GM12801 (cell line): ENCODE results near the gene JUNB.

ENCODE experiments used
- CTCF ChIP-seq: IDR thresholded peaks from one replicate; pipeline ENCODE4 v1.5.1; 2011; ENCODE audit warnings: control low read depth; ENCODE audit not compliant: insufficient read length; ENCODE audit errors: extremely low read depth

JUNB gene

DNA sequence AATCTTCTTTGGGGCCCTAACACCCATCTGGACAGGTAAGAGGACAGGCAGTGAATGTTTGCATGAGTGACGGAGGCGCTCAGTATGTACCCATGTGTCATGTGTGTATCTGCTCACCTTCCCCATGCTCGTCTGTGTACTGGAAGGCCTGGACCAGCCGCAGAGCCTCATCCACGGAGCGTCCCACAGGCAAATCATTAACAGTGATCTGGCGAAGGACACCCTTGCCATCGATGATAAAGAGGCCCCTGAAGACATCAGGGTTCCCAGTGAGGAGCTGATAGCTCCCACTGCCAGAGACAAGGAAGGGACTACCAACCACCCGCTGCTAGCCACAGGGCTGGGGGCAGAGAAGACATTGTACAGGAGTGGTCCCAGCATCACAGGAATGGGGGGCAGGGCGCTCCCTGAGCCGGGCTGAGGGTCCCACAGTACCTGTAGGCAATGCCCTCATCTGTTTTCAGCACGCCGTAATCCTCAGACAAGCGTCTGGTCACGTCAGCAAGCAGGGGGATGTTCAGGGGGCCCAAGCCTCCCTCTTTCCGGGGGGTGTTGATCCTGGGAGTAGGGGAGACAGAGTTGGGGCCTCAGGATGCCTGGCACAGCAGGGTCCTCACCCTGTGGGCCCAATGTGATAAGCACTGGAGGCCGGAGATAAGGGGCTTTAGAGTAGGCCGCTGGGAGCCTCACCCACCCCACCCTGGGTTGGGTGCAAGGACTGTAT, 8.6 kb downstream of the JUNB start:
- TF ChIP-seq CTCF: no peak

- no peak for TF ChIP-seq CTCF
These were observed 9.1 kb downstream of the JUNB start for GRCh38 chr19:12800466-12800770.

DNA sequence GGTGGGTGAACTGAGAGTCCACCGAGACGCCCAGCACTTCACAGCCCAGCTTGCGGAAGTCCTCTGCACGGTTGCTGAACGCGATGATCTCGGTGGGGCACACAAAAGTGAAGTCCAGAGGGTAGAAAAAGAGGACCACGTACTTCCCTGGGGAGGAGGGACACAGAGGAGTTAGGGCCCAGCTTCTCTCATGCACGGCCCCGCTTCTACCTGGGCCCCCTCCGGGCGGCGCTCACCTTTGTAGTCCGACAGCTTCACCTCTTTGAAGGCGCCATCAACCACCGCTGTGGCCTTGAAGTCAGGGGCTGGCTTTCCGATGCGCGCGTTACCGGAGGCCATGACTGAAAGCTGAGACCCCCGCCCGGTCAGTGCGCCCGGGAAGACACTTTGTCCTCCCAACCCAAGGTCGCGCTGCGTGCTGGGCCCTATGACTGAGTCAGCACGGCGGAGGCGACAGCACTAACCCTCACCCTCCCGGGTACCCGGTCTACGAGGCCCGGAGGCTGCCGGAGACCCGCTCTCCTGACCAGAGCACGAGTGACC, 9.7 kb downstream of the JUNB start:
- no peak for TF ChIP-seq CTCF

GRCh38 chr19:12801466-12802266, 10.4 kb downstream of the JUNB start, which contains the start of the genes PRDX2 and THSD8:
Gene PRDX2, minus strand, starts transcription at chr19:12801800. Its CDS starts 539 bp downstream, at chr19:12801261.
Gene THSD8, plus strand, starts transcription at chr19:12802069. Its CDS starts 3 bp downstream, at chr19:12802072.
- TF ChIP-seq CTCF: no peak

GRCh38 chr19:12802267-12803106, 11.2 kb downstream of the JUNB start:
- TF ChIP-seq CTCF: no peak

DNA sequence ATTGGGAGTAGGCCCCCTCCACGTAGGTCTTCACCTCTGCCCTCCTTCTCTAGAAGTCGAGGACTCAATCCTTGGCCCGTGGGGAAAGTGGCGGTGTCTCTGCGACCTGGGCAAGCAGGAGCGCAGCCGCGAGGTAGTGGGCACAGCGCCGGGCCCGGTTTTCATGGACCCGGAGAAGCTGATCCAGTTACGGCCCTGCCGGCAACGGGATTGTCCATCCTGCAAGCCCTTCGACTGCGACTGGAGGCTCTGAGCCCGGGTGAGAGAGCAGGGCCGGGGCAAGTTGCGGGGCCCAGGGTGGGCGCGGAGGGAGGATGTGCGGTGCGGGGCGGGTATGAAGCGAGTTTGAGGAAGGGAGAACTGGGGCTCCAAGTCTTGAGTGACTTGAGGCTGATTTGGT, 12.8 kb downstream of the JUNB start:
- no peak for TF ChIP-seq CTCF
